Loucy (cell line): Measurements from ENCODE around the gene RASGRP3.

Source experiments
- EZH2phosphoT487 ChIP-seq: fragments of 200-600 bp; IDR thresholded peaks from 2 replicates; pipeline ENCODE4 v1.6.1; 2018; ENCODE audit warnings: antibody characterized with exemption, mild to moderate bottlenecking, moderate library complexity, borderline replicate concordance
- TF ChIP-seq, protein P1 (sequence below): fragments of 200-600 bp; sonication (generic); conservative IDR thresholded peaks from 2 replicates; pipeline ENCODE4 v1.5.1; 2014; ENCODE audit warnings: mild to moderate bottlenecking, antibody characterized with exemption, low read length

DNA sequence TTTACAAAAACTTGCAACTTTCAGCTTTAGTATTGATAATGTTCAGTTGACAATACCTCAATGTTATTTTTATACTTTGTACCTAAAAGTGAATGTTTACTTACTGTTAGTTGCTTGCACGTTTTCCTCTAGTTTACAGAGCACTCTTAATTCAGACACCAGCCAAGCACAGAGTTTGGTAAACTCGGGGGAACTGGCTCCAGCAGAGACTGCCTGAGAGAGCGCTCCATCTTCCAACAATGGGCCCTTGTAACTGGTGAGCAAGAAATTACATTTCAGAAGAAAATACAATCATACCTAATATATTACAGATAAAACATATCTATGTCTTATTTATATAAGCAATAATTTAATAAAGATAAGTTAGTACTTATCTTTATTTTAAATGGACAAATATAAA lies 118.9 kb downstream of the RASGRP3 start:
- TF ChIP-seq, protein P1, sequence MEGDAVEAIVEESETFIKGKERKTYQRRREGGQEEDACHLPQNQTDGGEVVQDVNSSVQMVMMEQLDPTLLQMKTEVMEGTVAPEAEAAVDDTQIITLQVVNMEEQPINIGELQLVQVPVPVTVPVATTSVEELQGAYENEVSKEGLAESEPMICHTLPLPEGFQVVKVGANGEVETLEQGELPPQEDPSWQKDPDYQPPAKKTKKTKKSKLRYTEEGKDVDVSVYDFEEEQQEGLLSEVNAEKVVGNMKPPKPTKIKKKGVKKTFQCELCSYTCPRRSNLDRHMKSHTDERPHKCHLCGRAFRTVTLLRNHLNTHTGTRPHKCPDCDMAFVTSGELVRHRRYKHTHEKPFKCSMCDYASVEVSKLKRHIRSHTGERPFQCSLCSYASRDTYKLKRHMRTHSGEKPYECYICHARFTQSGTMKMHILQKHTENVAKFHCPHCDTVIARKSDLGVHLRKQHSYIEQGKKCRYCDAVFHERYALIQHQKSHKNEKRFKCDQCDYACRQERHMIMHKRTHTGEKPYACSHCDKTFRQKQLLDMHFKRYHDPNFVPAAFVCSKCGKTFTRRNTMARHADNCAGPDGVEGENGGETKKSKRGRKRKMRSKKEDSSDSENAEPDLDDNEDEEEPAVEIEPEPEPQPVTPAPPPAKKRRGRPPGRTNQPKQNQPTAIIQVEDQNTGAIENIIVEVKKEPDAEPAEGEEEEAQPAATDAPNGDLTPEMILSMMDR: no peak
- TF ChIP-seq EZH2phosphoT487: no peak
